K562 (cell line): ENCODE data around the gene INMT. TPM values are rescaled to one million over a fixed set of nuclear protein-coding genes. Genes with fewer than 3 reads are reported as not detected.

Experiments used
- ARNT ChIP-seq, 2 experiments: fragments of 450-650 bp; IDR thresholded peaks; 2 replicates each; pipeline ENCODE4 v1.6.1; 2016; ENCODE audit warnings: mild to moderate bottlenecking in 1 of 2
- CC2D1A ChIP-seq: fragments of 450-650 bp; IDR thresholded peaks from 2 replicates; pipeline ENCODE4 v1.6.1; 2017; ENCODE audit warnings: mild to moderate bottlenecking
- CCNT2 ChIP-seq: IDR thresholded peaks from 2 replicates; pipeline ENCODE4 v1.6.1; 2011; ENCODE audit warnings: borderline replicate concordance, low read depth, mild to moderate bottlenecking, moderate library complexity, mixed read lengths, low read length; ENCODE audit not compliant: insufficient read length; ENCODE audit errors: extremely low read depth
- CTBP1 ChIP-seq: fragments of 450-650 bp; IDR thresholded peaks from 2 replicates; pipeline ENCODE4 v1.6.1; 2016; ENCODE audit warnings: borderline replicate concordance
- GATAD2A ChIP-seq: fragments of 450-650 bp; IDR thresholded peaks from 2 replicates; pipeline ENCODE4 v1.6.1; 2017
- HMG20A ChIP-seq: fragments of 450-650 bp; formaldehyde crosslinking; conservative IDR thresholded peaks from 2 replicates; pipeline ENCODE4 v1.4.0; 2020; ENCODE audit warnings: mild to moderate bottlenecking, mixed read lengths
- ILF3 ChIP-seq: fragments of 450-650 bp; IDR thresholded peaks from 2 replicates; pipeline ENCODE4 v1.6.1; 2018; ENCODE audit warnings: antibody characterized with exemption, mild to moderate bottlenecking, moderate library complexity, borderline replicate concordance
- KAT2B ChIP-seq: IDR thresholded peaks from one replicate; pipeline ENCODE4 v1.6.1; 2012; ENCODE audit warnings: low read depth, mild to moderate bottlenecking, control low read depth, inconsistent platforms, low read length, moderate library complexity
- PRPF4 ChIP-seq: fragments of 200-400 bp; formaldehyde crosslinking; IDR thresholded peaks from one replicate; pipeline ENCODE4 v1.6.1; 2017; ENCODE audit warnings: low read length, low read depth, mild to moderate bottlenecking; ENCODE audit not compliant: insufficient read depth, poor library complexity, severe bottlenecking
- RAD21 ChIP-seq, 2 experiments: fragments of 250-450 bp in 1 of 2; fragments of 450-650 bp in 1 of 2; sonication (Bioruptor Pico) in 1 of 2; formaldehyde crosslinking in 1 of 2; IDR thresholded peaks in 1 of 2; conservative IDR thresholded peaks in 1 of 2; 2 replicates each; pipeline versions ENCODE4 v1.4.0 to v1.8.0; 2020 to 2022; ENCODE audit warnings: mild to moderate bottlenecking in 2 of 2, moderate library complexity in 1 of 2
- RBBP5 ChIP-seq: fragments of 200-600 bp; sonication (generic); IDR thresholded peaks from 2 replicates; pipeline ENCODE4 v1.6.1; 2012; ENCODE audit warnings: borderline replicate concordance, mild to moderate bottlenecking, low read length, control low read depth, inconsistent platforms; ENCODE audit not compliant: insufficient read depth, poor library complexity, severe bottlenecking
- SAP30 ChIP-seq: fragments of 200-600 bp; sonication (generic); IDR thresholded peaks from 2 replicates; pipeline ENCODE4 v1.6.1; 2012; ENCODE audit warnings: borderline replicate concordance, low read depth, mild to moderate bottlenecking, moderate library complexity, low read length, control low read depth, inconsistent platforms; ENCODE audit not compliant: insufficient read depth, poor library complexity, severe bottlenecking
- SLC30A9 ChIP-seq: fragments of 250-450 bp; sonication (Bioruptor Pico); IDR thresholded peaks from 2 replicates; pipeline ENCODE4 v1.8.0; 2022; ENCODE audit warnings: mild to moderate bottlenecking, moderate library complexity
- TARDBP ChIP-seq: fragments of 450-650 bp; IDR thresholded peaks from 2 replicates; pipeline ENCODE4 v1.6.1; 2016
- TFAM ChIP-seq: fragments of 250-450 bp; sonication (Bioruptor Pico); conservative IDR thresholded peaks from 2 replicates; pipeline ENCODE4 v1.5.0; 2021; ENCODE audit warnings: mild to moderate bottlenecking, moderate library complexity
- TGIF2 ChIP-seq: sonication (generic); formaldehyde crosslinking; IDR thresholded peaks from 2 replicates; pipeline ENCODE4 v1.8.1; 2022; ENCODE audit warnings: mild to moderate bottlenecking, missing genetic modification reagents, moderate library complexity
- polyA plus RNA-seq, 8 experiments: library from polyadenylated mRNA; depleted of rRNA in 4 of 8; stranded (reverse) in 5 of 8; unstranded in 3 of 8; fragments of >200 nt; fragmentation: Nextera tagmentation in 2 of 8; fragmentation: Illumina TruSeq in 1 of 8; extraction: Ambion mirVana in 2 of 8; extraction: Trizol in 1 of 8; gene quantifications; 2 replicates each; pipeline versions ENCODE4 v1.2.1 to v1.2.3, GENCODE V29; 2011 to 2014; ENCODE audit warnings: inconsistent platforms in 1 of 8, missing spikeins in 1 of 8
- total RNA-seq, 7 experiments: library from RNA; depleted of rRNA in 6 of 7; stranded (reverse); fragments of >200 nt in 6 of 7; fragmentation: Illumina TruSeq in 2 of 7; extraction: Trizol in 2 of 7; gene quantifications; 2 replicates each; pipeline versions ENCODE4 v1.2.1 to v1.2.3, GENCODE V29; 2011 to 2021; ENCODE audit warnings: low replicate concordance in 1 of 7
- TF ChIP-seq, protein P1 (sequence below): fragments of 250-450 bp; sonication (Bioruptor Pico); IDR thresholded peaks from 2 replicates; pipeline ENCODE4 v1.5.0; 2020; ENCODE audit warnings: mild to moderate bottlenecking, borderline replicate concordance
- TF ChIP-seq, protein P2 (sequence below), 2 experiments: fragments of 450-650 bp; conservative IDR thresholded peaks; 2 replicates each; pipeline ENCODE4 v1.6.1; 2017; ENCODE audit warnings: mild to moderate bottlenecking in 2 of 2, moderate library complexity in 2 of 2
- TF ChIP-seq, protein P3 (sequence below): sonication (generic); formaldehyde crosslinking; IDR thresholded peaks from 2 replicates; pipeline ENCODE4 v1.8.0; 2023; ENCODE audit warnings: mild to moderate bottlenecking, missing genetic modification reagents
- TF ChIP-seq, protein P4 (sequence below): fragments of 450-650 bp; IDR thresholded peaks from 2 replicates; pipeline ENCODE4 v1.7.0; 2016; ENCODE audit warnings: borderline replicate concordance

Gene INMT
- total and polyA plus RNA-seq, 9 of the 15 experiments (the other 6 are each of a cell fraction or from before 2014, with no cell fraction given) = 0.04 to 0.27 TPM; not detected in 7

DNA sequence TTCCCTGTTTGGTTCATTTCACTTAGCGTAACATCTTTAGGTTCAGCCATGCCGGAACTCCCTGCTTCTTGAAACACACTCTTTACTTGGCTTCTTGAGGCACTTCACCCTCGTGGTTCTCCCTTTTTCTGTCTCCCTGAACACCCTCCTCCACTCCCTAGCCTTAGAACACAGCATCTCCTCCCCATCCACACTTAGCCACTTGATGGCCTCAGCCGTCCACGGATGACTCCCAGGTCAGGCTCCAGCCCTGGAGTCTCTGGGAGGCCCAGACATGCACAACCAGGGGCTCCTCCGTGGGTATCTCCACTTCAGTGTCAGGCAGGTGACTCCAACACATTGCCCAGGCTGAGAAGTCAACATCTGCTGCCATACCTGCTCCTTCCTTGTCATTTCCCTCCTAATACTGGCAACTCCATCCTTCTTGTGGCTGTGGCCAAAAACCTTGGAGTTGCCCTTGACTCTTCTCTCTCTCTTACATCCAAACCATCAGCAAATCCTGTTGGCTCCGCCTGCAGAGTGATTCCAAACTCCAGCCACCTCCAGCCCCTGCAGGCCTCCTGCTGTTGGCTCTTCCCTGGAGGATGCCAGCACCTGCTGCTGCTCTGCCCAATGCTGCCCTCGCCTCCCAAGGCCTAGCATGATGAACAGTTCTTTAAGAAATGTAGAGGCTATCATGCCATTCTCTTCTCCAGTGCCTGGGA is 8.4 kb upstream of the INMT start (continued):
- TF ChIP-seq RAD21 (CRISPR knock-in tag; conservative IDR thresholded peaks at IDR 0.05 in 1 of 2, IDR thresholded peaks at IDR 0.05 in 1 of 2) = peak; percentile 93 to 97
- no peak for TF ChIP-seq TGIF2
- TF ChIP-seq ILF3 = no peak
- TF ChIP-seq PRPF4 = no peak
- TF ChIP-seq, protein P1, sequence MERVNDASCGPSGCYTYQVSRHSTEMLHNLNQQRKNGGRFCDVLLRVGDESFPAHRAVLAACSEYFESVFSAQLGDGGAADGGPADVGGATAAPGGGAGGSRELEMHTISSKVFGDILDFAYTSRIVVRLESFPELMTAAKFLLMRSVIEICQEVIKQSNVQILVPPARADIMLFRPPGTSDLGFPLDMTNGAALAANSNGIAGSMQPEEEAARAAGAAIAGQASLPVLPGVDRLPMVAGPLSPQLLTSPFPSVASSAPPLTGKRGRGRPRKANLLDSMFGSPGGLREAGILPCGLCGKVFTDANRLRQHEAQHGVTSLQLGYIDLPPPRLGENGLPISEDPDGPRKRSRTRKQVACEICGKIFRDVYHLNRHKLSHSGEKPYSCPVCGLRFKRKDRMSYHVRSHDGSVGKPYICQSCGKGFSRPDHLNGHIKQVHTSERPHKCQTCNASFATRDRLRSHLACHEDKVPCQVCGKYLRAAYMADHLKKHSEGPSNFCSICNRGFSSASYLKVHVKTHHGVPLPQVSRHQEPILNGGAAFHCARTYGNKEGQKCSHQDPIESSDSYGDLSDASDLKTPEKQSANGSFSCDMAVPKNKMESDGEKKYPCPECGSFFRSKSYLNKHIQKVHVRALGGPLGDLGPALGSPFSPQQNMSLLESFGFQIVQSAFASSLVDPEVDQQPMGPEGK (CRISPR knock-in tag) = no peak
- no peak for TF ChIP-seq TARDBP
- TF ChIP-seq, protein P2, sequence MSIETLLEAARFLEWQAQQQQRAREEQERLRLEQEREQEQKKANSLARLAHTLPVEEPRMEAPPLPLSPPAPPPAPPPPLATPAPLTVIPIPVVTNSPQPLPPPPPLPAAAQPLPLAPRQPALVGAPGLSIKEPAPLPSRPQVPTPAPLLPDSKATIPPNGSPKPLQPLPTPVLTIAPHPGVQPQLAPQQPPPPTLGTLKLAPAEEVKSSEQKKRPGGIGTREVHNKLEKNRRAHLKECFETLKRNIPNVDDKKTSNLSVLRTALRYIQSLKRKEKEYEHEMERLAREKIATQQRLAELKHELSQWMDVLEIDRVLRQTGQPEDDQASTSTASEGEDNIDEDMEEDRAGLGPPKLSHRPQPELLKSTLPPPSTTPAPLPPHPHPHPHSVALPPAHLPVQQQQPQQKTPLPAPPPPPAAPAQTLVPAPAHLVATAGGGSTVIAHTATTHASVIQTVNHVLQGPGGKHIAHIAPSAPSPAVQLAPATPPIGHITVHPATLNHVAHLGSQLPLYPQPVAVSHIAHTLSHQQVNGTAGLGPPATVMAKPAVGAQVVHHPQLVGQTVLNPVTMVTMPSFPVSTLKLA (conservative IDR thresholded peaks at IDR 0.05) = no peak
- no peak for TF ChIP-seq SAP30
- peak in 1 of 2 experiments; percentile 52; a peak in 1 of 4 replicates for TF ChIP-seq ARNT (IDR thresholded peaks at IDR 0.05)
- TF ChIP-seq, protein P3, sequence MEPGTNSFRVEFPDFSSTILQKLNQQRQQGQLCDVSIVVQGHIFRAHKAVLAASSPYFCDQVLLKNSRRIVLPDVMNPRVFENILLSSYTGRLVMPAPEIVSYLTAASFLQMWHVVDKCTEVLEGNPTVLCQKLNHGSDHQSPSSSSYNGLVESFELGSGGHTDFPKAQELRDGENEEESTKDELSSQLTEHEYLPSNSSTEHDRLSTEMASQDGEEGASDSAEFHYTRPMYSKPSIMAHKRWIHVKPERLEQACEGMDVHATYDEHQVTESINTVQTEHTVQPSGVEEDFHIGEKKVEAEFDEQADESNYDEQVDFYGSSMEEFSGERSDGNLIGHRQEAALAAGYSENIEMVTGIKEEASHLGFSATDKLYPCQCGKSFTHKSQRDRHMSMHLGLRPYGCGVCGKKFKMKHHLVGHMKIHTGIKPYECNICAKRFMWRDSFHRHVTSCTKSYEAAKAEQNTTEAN (CRISPR knock-in tag) = no peak
- no peak for TF ChIP-seq RBBP5
- TF ChIP-seq TFAM (CRISPR knock-in tag) = no peak
- TF ChIP-seq CCNT2 = no peak
- TF ChIP-seq CC2D1A = peak; percentile 79; the same call in 1 of the 2 replicates
- TF ChIP-seq, protein P4, sequence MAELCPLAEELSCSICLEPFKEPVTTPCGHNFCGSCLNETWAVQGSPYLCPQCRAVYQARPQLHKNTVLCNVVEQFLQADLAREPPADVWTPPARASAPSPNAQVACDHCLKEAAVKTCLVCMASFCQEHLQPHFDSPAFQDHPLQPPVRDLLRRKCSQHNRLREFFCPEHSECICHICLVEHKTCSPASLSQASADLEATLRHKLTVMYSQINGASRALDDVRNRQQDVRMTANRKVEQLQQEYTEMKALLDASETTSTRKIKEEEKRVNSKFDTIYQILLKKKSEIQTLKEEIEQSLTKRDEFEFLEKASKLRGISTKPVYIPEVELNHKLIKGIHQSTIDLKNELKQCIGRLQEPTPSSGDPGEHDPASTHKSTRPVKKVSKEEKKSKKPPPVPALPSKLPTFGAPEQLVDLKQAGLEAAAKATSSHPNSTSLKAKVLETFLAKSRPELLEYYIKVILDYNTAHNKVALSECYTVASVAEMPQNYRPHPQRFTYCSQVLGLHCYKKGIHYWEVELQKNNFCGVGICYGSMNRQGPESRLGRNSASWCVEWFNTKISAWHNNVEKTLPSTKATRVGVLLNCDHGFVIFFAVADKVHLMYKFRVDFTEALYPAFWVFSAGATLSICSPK = no peak
- peak; percentile 46; the same call in 1 of the 2 replicates for TF ChIP-seq CTBP1
- TF ChIP-seq KAT2B = no peak
- no peak for TF ChIP-seq GATAD2A
- no peak for TF ChIP-seq SLC30A9
- no peak for TF ChIP-seq HMG20A (CRISPR knock-in tag)
